IMR-90 (cell line): ENCODE data around the gene KRI1.

Experiments
- BHLHE40 ChIP-seq: fragments of 150-350 bp; IDR thresholded peaks from 2 replicates; pipeline ENCODE4 v1.6.1; 2016; ENCODE audit warnings: mild to moderate bottlenecking, low read depth, low read length
- CEBPB ChIP-seq: IDR thresholded peaks from 2 replicates; pipeline ENCODE4 v1.6.1; 2012; ENCODE audit warnings: low read depth, low read length, improper control_type of control experiment
- CHD1 ChIP-seq: IDR thresholded peaks from 2 replicates; pipeline ENCODE4 v1.6.1; 2012; ENCODE audit warnings: low read depth, low read length, improper control_type of control experiment
- CTCF ChIP-seq: conservative IDR thresholded peaks from 2 replicates; pipeline ENCODE4 v1.5.1; 2012; ENCODE audit warnings: mild to moderate bottlenecking, low read depth, low read length, improper control_type of control experiment
- ELK1 ChIP-seq: fragments of 150-350 bp; IDR thresholded peaks from 2 replicates; pipeline ENCODE4 v1.6.1; 2016; ENCODE audit warnings: low read depth, mild to moderate bottlenecking, low read length, moderate library complexity, borderline replicate concordance
- FOS ChIP-seq: fragments of 150-350 bp; IDR thresholded peaks from 2 replicates; pipeline ENCODE4 v1.6.1; 2016; ENCODE audit warnings: low read depth, low read length
- MXI1 ChIP-seq: IDR thresholded peaks from 2 replicates; pipeline ENCODE4 v1.6.1; 2012; ENCODE audit warnings: low read depth, mild to moderate bottlenecking, low read length, moderate library complexity, borderline replicate concordance
- NFE2L2 ChIP-seq: fragments of 150-350 bp; IDR thresholded peaks from 2 replicates; pipeline ENCODE4 v1.6.1; 2016; ENCODE audit warnings: low read depth, mild to moderate bottlenecking, low read length
- POLR2A ChIP-seq: IDR thresholded peaks from 2 replicates; pipeline ENCODE4 v1.6.1; 2012; ENCODE audit warnings: mild to moderate bottlenecking, low read depth, low read length
- RAD21 ChIP-seq: IDR thresholded peaks from 2 replicates; pipeline ENCODE4 v1.6.1; 2012; ENCODE audit warnings: low read length, improper control_type of control experiment
- RCOR1 ChIP-seq: IDR thresholded peaks from 2 replicates; pipeline ENCODE4 v1.6.1; 2012; ENCODE audit warnings: mild to moderate bottlenecking, low read length, improper control_type of control experiment; ENCODE audit not compliant: insufficient replicate concordance
- RFX5 ChIP-seq: IDR thresholded peaks from 2 replicates; pipeline ENCODE4 v1.8.0; 2012; ENCODE audit warnings: low read depth, mild to moderate bottlenecking, low read length, moderate library complexity
- SMC3 ChIP-seq: fragments of 150-350 bp; IDR thresholded peaks from 2 replicates; pipeline ENCODE4 v1.6.1; 2016; ENCODE audit warnings: low read depth, mild to moderate bottlenecking, antibody characterized with exemption, low read length, moderate library complexity
- USF2 ChIP-seq: fragments of 150-350 bp; IDR thresholded peaks from 2 replicates; pipeline ENCODE4 v1.6.1; 2017; ENCODE audit warnings: mild to moderate bottlenecking, antibody characterized with exemption, low read length, low read depth

GRCh38 chr19:10538204-10538983 lies 27.4 kb downstream of the KRI1 start:
- TF ChIP-seq CTCF: no peak
- TF ChIP-seq CHD1: no peak
- no peak for TF ChIP-seq ELK1
- TF ChIP-seq POLR2A: no peak
- TF ChIP-seq SMC3: no peak
- TF ChIP-seq RCOR1: no peak
- TF ChIP-seq RAD21: no peak
- no peak for TF ChIP-seq MXI1
- no peak for TF ChIP-seq CEBPB
- no peak for TF ChIP-seq RFX5
- no peak for TF ChIP-seq FOS
- TF ChIP-seq BHLHE40: no peak
- TF ChIP-seq NFE2L2: no peak
- no peak for TF ChIP-seq USF2
